Naive thymus-derived CD8-positive, alpha-beta T cell (primary cell): Measurements from ENCODE around the gene REEP6. TPM values are rescaled to one million over a fixed set of nuclear protein-coding genes. Genes with fewer than 3 reads are reported as not detected.

Source experiments
- ATAC-seq, 2 donors: fragments of 150-1000 bp; cut with Tn5 transposase in 1 of 2; sonication (Bioruptor Pico), chemical (Tn5 transposase) in 1 of 2; 1 replicate in 1 of 2; 2 replicates in 1 of 2; pipeline ENCODE4 v1.10.0; 2021; ENCODE audit warnings: mild to moderate bottlenecking in 2 of 2, moderate library complexity in 2 of 2
- POLR2A ChIA-PET: fragments of 350-600 bp; sonication (Branson Sonifier 250); formaldehyde crosslinking; loops from one replicate; lab custom pipeline; 2021; ENCODE audit warnings: antibody characterized with exemption; lab: Charles Lee
- DNase-seq, 10 donors: peaks; one replicate each; pipeline versions ENCODE4 v3.0.0 to v3.0.0-alpha.2; 2020 to 2022
- H3K27ac Mint-ChIP-seq, 10 donors: one replicate each; pipeline ENCODE4 v1.8.0; 2020 to 2022; ENCODE audit warnings: mild to moderate bottlenecking in 10 of 10, mixed read lengths in 10 of 10, moderate library complexity in 4 of 10, inconsistent platforms in 1 of 10
- H3K27me3 Mint-ChIP-seq, 5 donors: one replicate each; pipeline ENCODE4 v1.8.0; 2021 to 2022; ENCODE audit warnings: mixed read lengths in 5 of 5
- H3K36me3 Mint-ChIP-seq, 3 donors: one replicate each; pipeline ENCODE4 v1.8.0; 2020 to 2022; ENCODE audit warnings: mixed read lengths in 3 of 3, mild to moderate bottlenecking in 2 of 3, inconsistent platforms in 1 of 3
- H3K4me1 Mint-ChIP-seq, 4 donors: one replicate each; pipeline ENCODE4 v1.8.0; 2021 to 2022; ENCODE audit warnings: mixed read lengths in 4 of 4
- H3K4me3 Mint-ChIP-seq, 10 donors: one replicate each; pipeline ENCODE4 v1.8.0; 2020 to 2022; ENCODE audit warnings: mild to moderate bottlenecking in 10 of 10, mixed read lengths in 10 of 10, moderate library complexity in 6 of 10, inconsistent platforms in 1 of 10
- H3K9me3 Mint-ChIP-seq, 9 donors: one replicate each; pipeline ENCODE4 v1.8.0; 2020 to 2022; ENCODE audit warnings: mixed read lengths in 9 of 9, mild to moderate bottlenecking in 3 of 9, inconsistent platforms in 1 of 9, moderate library complexity in 1 of 9
- polyA plus RNA-seq, 3 donors: library from polyadenylated mRNA; unstranded; fragments of 300-500 nt; fragmentation: Illumina TruSeq; gene quantifications; one replicate each; pipeline ENCODE4 v1.2.3, GENCODE V29; 2021
- total RNA-seq, 8 experiments: library from RNA in 2 of 8; stranded (reverse) in 2 of 8; gene quantifications; one replicate each; pipeline ENCODE4 v1.2.3 and lab custom pipeline; 2021 to 2026

REEP6 gene
- 1 to 10 TPM; 4.8 to 4.9 TPM for total RNA-seq
- 1 to 10 TPM; 4.7 to 7.7 (median 6.0) TPM for polyA plus RNA-seq
- 0 to 5.4 (median 3.5) reads per million in 6 experiments for total RNA-seq (lab: John Stamatoyannopoulos, UW)

GRCh38 chr19:1491114-1491848 is at the start of gene REEP6:
TSS of gene REEP6 (plus strand) at chr19:1491181. CDS start at chr19:1491270, 89 bp downstream.
- POLR2A ChIA-PET: interaction anchor here (0.5 to 2.2 kb wide), 19 partner anchors 9 to 1691 kb away, joined by 3 to 14 read pairs (median 3); partner anchors contain the start of genes C19orf25, CIRBP and NDUFS7
- Mint-ChIP-seq H3K36me3 (no peaks in the 10 kb centered on the region), H3K4me1 (peaks cover 8 to 22% (median 15%) of the 10 kb centered on the region in 4 donors), H3K27ac (peak within 1 kb of the TSS in 9 of 10 donors; percentile 80 to 97 (median 90)), H3K4me3 (peak within 1 kb of the TSS; percentile 85 to 93 (median 88)), H3K9me3 (no peaks in the 10 kb centered on the region), H3K27me3 (no peaks in the 10 kb centered on the region)
- DNase-seq (no peak), ATAC-seq (no peak)

GRCh38 chr19:1441677-1442438 is 49.1 kb upstream of the REEP6 start:
- H3K27ac Mint-ChIP-seq: peak overlapping the region in 4 of 10 donors; percentile 36 to 81 (median 51)
- peaks cover 0 to 43% (median 11%) of the 10 kb centered on the region in 3 donors for H3K36me3 Mint-ChIP-seq
- peaks cover 0 to 5% (median 0%) of the 10 kb centered on the region in 5 donors for H3K27me3 Mint-ChIP-seq
- DNase-seq (no peak), ATAC-seq (no peak)
- H3K4me3 Mint-ChIP-seq: peak overlapping the region in 7 of 10 donors; percentile 24 to 99 (median 44)
- no peaks in the 10 kb centered on the region for H3K9me3 Mint-ChIP-seq
- peaks cover 11 to 47% (median 37%) of the 10 kb centered on the region in 4 donors for H3K4me1 Mint-ChIP-seq
- POLR2A ChIA-PET: interaction anchor here (0.7 to 1.8 kb wide), 8 partner anchors 9 to 313 kb away, joined by 3 to 6 read pairs (median 4); partner anchors contain the start of gene FAM174C

- POLR2A ChIA-PET: interaction anchor here (0.5 to 2.1 kb wide), 10 partner anchors 8 to 176 kb away, joined by 3 to 11 read pairs (median 4); partner anchors contain the start of gene CIRBP
- Mint-ChIP-seq H3K4me1 (peaks cover 9 to 36% (median 25%) of the 10 kb centered on the region in 4 donors), H3K27me3 (peaks cover 14 to 29% (median 21%) of the 10 kb centered on the region in 5 donors), H3K9me3 (no peaks in the 10 kb centered on the region), H3K27ac (peak overlapping the region in 4 of 10 donors; percentile 6 to 53 (median 48)), H3K4me3 (peak overlapping the region; percentile 65 to 82 (median 75)), H3K36me3 (peaks cover 0 to 26% (median 7%) of the 10 kb centered on the region in 3 donors)
- peak; percentile 83 to 85 for ATAC-seq
- DNase-seq: peak; percentile 54 to 83 (median 76)
These were observed 45.6 kb upstream of the REEP6 start for GRCh38 chr19:1445185-1445931.

- Mint-ChIP-seq H3K4me1 (peaks cover 11 to 36% (median 27%) of the 10 kb centered on the region in 4 donors), H3K9me3 (no peaks in the 10 kb centered on the region), H3K36me3 (peaks cover 0 to 25% (median 2%) of the 10 kb centered on the region in 3 donors), H3K27ac (no peak overlapping the region), H3K4me3 (peak overlapping the region in 1 of 10 donors; percentile 44), H3K27me3 (peaks cover 20 to 37% (median 29%) of the 10 kb centered on the region in 5 donors)
- POLR2A ChIA-PET: interaction anchor here (0.6 to 1.6 kb wide), 5 partner anchors 9 to 177 kb away, joined by 3 to 5 read pairs (median 4); partner anchors contain the start of gene CIRBP
- DNase-seq (no peak), ATAC-seq (no peak)
These were observed 44.9 kb upstream of the REEP6 start for GRCh38 chr19:1445932-1446712.

GRCh38 chr19:1446713-1447481 is 44.1 kb upstream of the REEP6 start:
- peak overlapping the region in 1 of 10 donors; percentile 36 for H3K27ac Mint-ChIP-seq

GRCh38 chr19:1447504-1447903 is 43.5 kb upstream of the REEP6 start:
- Mint-ChIP-seq H3K9me3 (no peaks in the 10 kb centered on the region), H3K27me3 (peaks cover 20 to 48% (median 33%) of the 10 kb centered on the region in 5 donors), H3K27ac (no peak overlapping the region), H3K4me3 (peak overlapping the region in 7 of 10 donors; percentile 0 to 44 (median 26)), H3K4me1 (peaks cover 11 to 29% (median 24%) of the 10 kb centered on the region in 4 donors), H3K36me3 (peaks cover 0 to 13% (median 0%) of the 10 kb centered on the region in 3 donors)
- POLR2A ChIA-PET: interaction anchor here (0.9 to 1.6 kb wide), 2 partner anchors 35 to 150 kb away, joined by 4 to 6 read pairs; no protein-coding TSS in a partner anchor
- DNase-seq: no peak
- ATAC-seq: no peak

More at GRCh38 chr19:1446713-1447481, 44.1 kb upstream of the REEP6 start:
- H3K9me3 Mint-ChIP-seq: no peaks in the 10 kb centered on the region
- H3K4me1 Mint-ChIP-seq: peaks cover 11 to 29% (median 24%) of the 10 kb centered on the region in 4 donors
- H3K4me3 Mint-ChIP-seq: peak overlapping the region in 8 of 10 donors; percentile 18 to 61 (median 40)
- POLR2A ChIA-PET: interaction anchor here (0.6 to 1.6 kb wide), 2 partner anchors 34 to 101 kb away, joined by 3 to 4 read pairs; no protein-coding TSS in a partner anchor
- ATAC-seq (no peak), DNase-seq (peak in 3 of 10 donors; percentile 33 to 58 (median 34))
- H3K27me3 Mint-ChIP-seq: peaks cover 20 to 44% (median 31%) of the 10 kb centered on the region in 5 donors
- H3K36me3 Mint-ChIP-seq: peaks cover 0 to 18% (median 0%) of the 10 kb centered on the region in 3 donors

- Mint-ChIP-seq H3K9me3 (no peaks in the 10 kb centered on the region), H3K27me3 (peaks cover 20 to 52% (median 36%) of the 10 kb centered on the region in 5 donors), H3K4me3 (peak overlapping the region in 5 of 10 donors; percentile 15 to 52 (median 41)), H3K4me1 (peaks cover 11 to 29% (median 23%) of the 10 kb centered on the region in 4 donors), H3K27ac (peak overlapping the region in 1 of 10 donors; percentile 65), H3K36me3 (peaks cover 0 to 9% (median 0%) of the 10 kb centered on the region in 3 donors)
- DNase-seq (no peak), ATAC-seq (no peak)
- POLR2A ChIA-PET: interaction anchor here (0.9 to 1.6 kb wide), 2 partner anchors 35 to 150 kb away, joined by 4 to 6 read pairs; no protein-coding TSS in a partner anchor
These were observed 43.0 kb upstream of the REEP6 start for GRCh38 chr19:1447944-1448343.

- DNase-seq (peak in 4 of 10 donors; percentile 19 to 42 (median 36)), ATAC-seq (peak; percentile 28 to 45)
- Mint-ChIP-seq H3K27me3 (peaks cover 23 to 66% (median 43%) of the 10 kb centered on the region in 5 donors), H3K4me3 (peak within 1 kb of the TSS in 8 of 10 donors; percentile 14 to 69 (median 40)), H3K27ac (peak within 1 kb of the TSS in 2 of 10 donors; percentile 3 to 55), H3K36me3 (peaks cover 0 to 9% (median 0%) of the 10 kb centered on the region in 3 donors), H3K9me3 (no peaks in the 10 kb centered on the region), H3K4me1 (peaks cover 9 to 28% (median 24%) of the 10 kb centered on the region in 4 donors)
- POLR2A ChIA-PET: interaction anchor here (1.2 kb wide), 2 partner anchors 9 to 23 kb away, joined by 4 to 7 read pairs; no protein-coding TSS in a partner anchor
These were observed 41.2 kb upstream of the REEP6 start, which contains the start of gene APC2 for GRCh38 chr19:1449467-1450442. TSS of gene APC2 (plus strand) at chr19:1450121. CDS start at chr19:1453002, 2,881 bp downstream.
